GM19193 (cell line): ENCODE results near the gene MC5R.

ENCODE experiments used
- POLR2A ChIP-seq: IDR thresholded peaks from 4 replicates; pipeline ENCODE4 v1.6.1; 2011; ENCODE audit not compliant: insufficient read depth, insufficient read length; ENCODE audit errors: extremely low read depth

Gene MC5R

GRCh38 chr18:13813271-13813849 is 10.6 kb upstream of the MC5R start:
- no peak for TF ChIP-seq POLR2A

- TF ChIP-seq POLR2A: no peak
Observed at GRCh38 chr18:13826209-13826608, 2.3 kb downstream of the MC5R start.

DNA sequence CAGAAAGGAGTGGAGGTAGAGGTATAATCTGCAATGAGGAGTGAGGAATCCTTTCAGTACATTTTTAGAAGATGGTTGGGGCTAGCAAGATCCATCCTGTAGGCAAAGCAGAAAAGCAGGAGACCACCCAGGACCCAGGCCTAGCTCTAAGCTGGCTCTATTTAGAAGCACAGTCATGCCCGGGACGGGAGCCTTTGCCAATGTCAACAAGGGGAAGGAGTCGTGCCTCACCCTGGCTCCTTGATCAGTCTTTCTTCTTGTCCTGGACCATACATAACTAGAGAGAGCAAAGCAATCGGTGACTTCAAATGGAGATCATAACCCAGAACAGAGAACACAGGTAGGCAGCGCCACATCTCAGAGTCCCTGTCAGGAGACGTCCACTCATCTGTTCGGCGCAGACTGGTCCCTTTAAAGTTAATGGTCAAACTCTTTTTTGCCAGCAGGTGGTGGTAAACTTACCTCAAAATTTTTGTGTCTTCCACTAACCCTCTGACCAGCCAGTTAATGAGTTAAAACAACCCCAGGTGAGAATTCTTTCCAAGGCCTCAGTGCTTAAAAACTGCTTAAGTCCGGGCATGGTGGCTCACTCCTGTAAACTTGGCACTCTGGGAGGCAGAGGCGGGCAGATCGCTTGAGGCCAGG is 8.0 kb downstream of the MC5R start:
- no peak for TF ChIP-seq POLR2A

DNA sequence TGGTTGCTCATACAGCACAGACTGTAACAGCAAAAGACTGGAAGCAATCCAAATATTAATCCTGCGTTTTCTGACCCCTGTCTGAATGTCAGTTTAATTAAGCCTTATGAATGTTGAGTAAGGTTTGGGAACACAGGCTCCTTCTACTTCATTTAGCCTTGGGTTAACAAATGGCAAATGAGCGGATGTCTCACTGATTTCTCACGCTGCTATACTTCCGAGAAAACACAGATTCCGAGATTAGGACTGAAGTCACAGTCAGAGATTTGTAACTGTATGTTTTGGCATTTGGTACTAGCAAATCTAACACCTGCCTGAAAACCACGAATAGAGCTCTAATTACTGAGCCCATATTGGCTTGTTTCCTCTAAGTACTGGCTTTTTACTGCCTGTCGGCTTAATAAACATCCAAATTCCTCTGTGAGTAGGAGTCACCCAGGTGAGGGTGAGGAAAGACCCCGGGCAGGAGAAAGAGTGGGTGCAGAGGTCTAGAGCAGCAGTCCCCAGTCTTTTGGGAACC is 10.6 kb downstream of the MC5R start:
- no peak for TF ChIP-seq POLR2A

- no peak for TF ChIP-seq POLR2A
Observed at GRCh38 chr18:13835202-13835601, 11.3 kb downstream of the MC5R start.

DNA sequence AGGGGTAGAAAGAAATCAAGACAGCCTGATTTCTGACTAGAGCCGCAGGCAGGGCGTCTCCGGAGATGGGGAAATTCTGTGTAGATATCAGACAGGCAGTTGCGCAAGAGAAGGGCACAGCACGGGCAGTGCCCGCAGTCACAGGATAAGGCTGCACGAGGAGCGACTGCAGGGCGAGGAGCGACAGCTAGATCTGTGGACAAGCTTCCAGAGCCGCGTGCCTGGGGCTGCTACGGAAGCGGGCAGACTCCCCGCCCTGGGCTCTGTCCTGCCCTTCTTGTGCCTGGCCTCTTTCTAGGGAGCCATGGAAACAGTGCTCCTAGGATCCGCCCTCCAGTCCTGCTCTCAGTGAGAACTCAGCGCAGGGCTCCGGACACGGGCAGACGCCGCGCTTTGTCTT is 12.6 kb downstream of the MC5R start:
- no peak for TF ChIP-seq POLR2A

- no peak for TF ChIP-seq POLR2A
Observed at GRCh38 chr18:13849791-13850190, 25.8 kb downstream of the MC5R start.

- no peak for TF ChIP-seq POLR2A
Observed at GRCh38 chr18:13868501-13869271, 44.7 kb downstream of the MC5R start.

DNA sequence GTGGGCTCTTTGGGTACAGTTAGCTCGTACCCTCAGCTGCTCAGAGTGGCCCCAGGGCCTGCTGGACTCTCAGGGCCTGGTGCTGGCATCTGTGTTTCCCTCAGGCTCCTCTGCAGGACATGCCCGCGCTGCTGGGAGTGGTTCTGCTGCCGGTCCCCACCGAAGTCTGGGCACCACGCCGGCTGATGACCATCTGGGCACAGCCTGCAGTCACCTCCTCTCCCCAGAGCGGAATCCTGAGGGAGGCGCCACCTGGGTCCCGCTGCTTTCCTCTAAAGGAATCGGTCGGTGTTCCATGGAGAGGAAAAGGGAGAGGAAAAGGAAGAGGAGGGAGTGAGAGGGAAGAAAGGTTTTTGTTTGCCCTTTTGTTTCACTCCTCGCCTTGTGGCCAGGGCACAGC is 47.8 kb downstream of the MC5R start:
- no peak for TF ChIP-seq POLR2A

- no peak for TF ChIP-seq POLR2A
Observed at GRCh38 chr18:13872373-13872772, 48.4 kb downstream of the MC5R start.

DNA sequence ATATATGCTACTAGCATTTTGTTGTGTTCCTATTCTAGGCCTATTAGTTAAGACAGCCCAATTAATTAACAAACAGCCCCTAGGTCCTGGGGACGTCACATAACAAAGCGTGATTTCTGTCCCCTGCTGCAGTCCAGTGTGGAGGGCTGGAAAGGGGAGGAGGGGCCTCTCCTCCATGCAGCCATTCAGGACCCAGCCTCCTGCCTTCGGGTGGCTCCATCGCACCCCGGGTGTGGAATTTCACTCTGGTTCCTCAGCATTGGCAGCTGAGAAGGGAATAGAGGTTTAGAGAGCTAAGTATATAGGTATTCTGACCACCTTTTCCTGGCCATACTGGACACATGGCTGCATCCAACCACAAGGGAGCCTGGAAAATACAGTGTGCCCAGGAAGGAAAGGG is 49.0 kb downstream of the MC5R start:
- no peak for TF ChIP-seq POLR2A

GRCh38 chr18:13874558-13874957 is 50.6 kb downstream of the MC5R start:
- TF ChIP-seq POLR2A: no peak
